ENCODE measurements around the gene RSPO3. TPM values are rescaled to one million over a fixed set of nuclear protein-coding genes. Genes with fewer than 3 reads are reported as not detected.
"Not testable (repeated sequence)": the region's sequence is repeated elsewhere in the genome, so short reads cannot be mapped to it uniquely, and the experiment has no call there.

RSPO3 gene, protein sequence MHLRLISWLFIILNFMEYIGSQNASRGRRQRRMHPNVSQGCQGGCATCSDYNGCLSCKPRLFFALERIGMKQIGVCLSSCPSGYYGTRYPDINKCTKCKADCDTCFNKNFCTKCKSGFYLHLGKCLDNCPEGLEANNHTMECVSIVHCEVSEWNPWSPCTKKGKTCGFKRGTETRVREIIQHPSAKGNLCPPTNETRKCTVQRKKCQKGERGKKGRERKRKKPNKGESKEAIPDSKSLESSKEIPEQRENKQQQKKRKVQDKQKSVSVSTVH
- 3.4 TPM for total RNA-seq

DNA sequence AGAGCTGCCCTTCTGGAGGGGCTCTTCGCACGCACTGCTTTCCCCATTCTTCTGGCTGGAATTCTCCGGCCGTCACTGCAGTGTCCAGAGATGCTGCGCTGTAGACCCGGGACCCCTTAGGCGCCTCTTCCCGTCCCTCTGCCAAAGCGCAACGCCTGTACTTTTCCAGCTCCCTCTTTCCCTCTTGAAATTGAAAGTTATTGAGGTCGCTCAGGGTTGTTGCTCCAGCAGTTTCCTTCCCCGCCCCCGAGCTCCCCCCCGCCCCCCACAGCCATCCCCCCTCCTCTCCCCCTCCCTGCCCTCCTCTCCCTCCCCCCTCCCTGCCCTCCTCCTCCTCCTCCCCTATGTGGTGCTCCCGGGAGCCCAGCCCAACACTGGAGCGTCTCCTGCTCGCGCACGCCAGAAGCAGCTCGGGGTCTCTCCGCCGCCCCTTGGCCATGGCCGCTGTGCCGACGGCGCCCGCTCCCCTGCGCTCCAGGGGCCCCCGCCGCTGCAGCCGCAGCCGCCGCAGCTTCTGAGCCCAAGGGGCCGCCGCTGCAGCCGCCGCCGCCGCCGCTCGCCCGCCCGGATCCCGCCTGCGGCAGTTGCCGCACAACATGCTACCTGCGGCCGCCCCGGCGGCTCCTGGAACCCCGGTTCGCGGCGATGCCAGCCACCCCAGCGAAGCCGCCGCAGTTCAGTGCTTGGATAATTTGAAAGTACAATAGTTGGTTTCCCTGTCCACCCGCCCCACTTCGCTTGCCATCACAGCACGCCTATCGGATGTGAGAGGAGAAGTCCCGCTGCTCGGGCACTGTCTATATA is at the start of gene RSPO3:
RSPO3 (plus strand) TSS at position 374 of the 804 bp plus-strand sequence. CDS start 522 bp downstream, outside the sequence.
- no peak for DNase-seq (ENCODE audit: low spot score)

DNA sequence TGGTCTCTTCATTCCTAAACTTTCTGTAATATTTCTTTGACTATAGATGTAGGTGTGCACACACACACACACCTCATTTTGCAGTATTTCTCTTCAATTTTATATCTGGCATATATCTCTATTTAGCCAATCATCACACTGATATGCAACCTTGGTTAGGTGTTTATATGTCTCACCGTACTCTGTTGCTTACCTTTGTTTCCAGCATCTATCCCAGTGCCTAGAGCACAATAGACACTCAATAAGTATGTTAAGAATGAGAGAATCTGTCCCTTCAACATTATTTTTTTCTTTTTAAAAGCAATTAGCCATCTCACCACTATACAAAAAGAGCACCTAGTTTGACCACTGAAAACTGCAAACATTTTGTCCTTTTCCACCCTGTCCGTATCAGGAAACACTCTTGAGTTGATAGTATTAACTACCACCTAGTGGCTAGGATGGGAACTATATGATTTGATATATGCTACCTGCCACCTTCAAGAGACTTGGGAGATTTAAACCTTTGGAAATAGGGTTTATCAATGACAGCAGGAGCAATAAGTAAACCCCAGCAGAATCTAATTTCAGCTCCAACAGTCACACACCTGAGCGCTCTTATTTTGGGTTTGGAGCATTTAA is 48.7 kb upstream of the RSPO3 start:
- DNase-seq (ENCODE audit: low spot score): no peak

DNA sequence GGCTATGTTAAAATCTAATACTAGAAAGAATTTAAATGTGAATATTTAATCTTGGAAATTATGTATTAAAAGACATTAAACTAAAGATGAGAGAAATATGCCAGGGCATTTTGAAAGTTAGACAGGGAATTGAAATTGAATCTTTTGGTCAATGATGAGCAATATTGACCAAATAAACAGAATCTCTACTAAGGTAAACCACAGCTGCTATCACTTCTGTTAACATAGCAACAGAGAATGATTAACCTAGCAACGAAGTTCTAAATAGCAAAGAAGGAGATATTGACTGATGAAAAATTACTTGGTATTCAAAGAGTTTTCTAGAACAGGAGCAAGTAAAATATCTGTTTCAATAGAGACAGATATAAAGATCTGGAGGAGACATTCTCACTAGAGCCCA is 45.2 kb upstream of the RSPO3 start:
- no peak for DNase-seq (ENCODE audit: low spot score)

DNA sequence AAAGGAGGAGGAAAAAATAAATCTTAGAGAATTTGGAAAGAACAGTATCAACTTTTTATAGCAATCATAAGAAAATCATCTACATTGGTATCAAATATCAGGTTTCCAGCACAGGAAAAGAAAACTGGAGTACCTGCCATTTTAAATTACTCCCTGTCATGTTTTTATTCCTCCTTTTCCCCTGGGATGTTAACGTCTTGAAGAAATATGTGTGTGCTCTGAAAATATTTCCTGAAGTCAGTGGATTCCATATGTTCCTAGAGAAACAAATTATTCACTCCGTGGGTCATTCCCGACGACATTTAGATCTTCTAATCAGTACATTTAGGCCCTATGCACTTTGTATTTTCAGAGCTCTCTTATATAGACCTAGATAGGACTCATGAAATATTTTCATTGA is 42.0 kb upstream of the RSPO3 start:
- DNase-seq (ENCODE audit: low spot score): no peak

DNA sequence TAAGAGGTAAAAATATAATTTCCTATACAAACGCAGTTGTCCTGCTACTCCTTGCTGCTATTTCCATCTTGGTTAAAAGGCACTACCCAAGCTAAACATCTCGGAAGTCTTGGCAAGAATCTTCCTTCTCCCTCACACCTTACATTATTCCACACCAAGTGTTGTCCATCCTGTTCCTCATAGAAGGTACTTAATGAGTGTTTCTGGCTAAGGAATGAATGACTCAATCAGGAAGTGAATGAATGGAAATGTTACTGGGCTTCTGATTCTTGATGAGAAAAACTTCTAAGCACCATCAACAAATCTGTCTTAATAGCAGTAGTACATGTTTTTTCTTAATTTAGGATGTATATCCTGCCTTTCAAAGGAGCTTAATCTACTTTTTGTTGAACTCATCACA is 40.6 kb upstream of the RSPO3 start:
- no peak for DNase-seq (ENCODE audit: low spot score)

DNA sequence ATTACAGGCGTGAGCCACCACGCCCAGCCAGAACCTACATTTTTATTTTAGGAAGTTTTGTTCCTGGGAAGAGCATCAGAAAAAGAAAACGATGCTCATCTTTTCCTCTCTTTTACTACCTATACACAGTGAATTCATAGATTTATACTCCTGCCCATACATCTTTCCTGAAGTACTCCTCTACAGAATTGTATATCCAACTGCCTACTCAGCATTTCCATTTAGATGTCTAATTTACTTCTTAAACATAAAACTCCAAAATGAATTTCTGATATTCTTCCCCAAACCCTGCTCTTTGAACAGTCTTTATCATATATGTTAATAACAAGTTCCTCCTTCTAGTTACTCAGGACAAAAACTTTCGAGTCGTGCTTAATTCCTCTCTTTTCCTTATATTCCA is 39.8 kb upstream of the RSPO3 start:
- DNase-seq (ENCODE audit: low spot score): no peak

DNA sequence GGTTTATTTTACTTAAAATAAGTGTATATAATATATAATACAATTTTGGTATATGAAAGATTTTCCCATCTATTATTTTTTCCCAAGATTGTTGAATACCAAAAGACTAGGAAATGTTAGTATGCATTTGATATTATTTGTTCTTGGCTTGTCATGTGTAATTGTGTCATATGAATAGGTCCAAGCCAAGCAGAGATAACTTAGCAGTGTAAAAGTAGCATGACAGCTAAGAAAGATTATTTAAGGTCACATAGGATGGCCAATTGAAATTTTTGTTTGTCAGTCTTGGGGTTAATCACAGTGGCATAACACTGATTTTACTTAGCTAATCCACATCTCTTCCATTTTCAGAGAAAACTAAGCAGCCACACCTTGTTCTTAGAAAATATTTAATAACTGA is 38.8 kb upstream of the RSPO3 start:
- DNase-seq (ENCODE audit: low spot score): no peak

DNA sequence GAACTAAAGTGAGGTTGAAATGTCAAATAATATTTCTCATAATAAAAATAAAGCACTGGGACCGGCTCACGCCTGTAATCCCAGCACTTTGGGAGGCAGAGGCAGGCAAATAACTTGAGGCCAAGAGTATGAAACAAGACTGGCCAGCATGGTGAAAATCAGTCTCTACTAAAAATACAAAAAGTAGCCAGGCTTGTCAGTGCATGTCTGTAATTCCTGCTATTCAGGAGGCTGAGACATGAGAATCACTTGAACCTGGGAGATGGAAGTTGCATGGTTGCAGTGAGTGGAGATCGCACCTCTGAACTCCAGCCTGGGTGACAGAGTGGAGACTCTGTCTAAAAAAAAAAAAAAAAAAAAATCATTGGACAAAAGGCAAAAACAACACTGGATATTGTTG is 38.4 kb upstream of the RSPO3 start:
- no peak for DNase-seq (ENCODE audit: low spot score)

DNA sequence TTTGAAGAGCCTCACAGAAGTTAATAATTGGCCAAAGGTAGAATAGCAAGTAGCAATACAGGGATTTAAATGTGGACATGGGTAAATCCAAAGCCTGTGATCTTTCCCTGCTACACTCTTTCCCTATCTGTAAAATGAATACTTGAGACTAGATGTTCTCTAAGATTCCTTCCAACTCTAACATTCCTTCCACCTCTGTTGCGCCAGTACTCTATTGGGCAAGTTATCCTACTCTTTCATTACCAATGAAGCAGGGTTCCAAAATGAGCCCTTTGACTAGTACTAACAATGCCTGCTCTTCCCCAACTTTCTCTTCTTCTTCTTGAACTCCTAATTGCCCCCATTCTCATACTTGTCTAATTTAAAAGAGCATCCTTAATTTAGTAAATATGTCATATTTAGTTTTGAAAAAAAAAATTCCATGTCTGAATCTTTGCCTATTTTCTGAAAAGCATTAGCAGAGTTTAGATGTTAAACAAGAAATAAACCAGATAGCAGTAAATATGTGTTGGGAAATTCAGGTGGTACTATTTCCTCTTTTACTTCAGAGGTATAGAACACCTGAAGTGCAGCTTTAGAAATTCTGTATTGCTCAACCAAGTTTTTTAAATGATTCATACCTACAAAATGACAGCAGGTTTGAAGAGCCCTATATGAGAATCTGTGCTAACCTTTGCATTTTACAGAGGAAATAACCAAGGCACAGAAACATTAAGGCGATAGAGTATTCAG is 35.1 kb upstream of the RSPO3 start:
- DNase-seq (ENCODE audit: low spot score): no peak

DNA sequence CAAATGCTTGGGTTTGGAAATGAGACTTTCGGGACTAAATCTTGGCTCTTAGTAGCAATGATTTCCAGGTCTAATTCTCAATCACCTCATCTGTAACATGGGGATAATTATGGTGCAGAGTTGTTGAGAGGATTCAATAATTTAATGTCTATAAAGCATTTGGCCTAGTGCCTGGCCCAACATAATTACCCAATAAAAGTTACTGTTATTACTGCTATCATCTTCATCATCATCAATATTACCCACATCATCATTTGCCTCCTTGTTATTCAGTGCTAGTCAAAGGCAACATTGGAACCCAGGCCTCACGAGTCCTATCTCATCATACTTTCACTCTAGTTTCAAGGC is 34.5 kb upstream of the RSPO3 start:
- DNase-seq (ENCODE audit: low spot score): no peak

DNA sequence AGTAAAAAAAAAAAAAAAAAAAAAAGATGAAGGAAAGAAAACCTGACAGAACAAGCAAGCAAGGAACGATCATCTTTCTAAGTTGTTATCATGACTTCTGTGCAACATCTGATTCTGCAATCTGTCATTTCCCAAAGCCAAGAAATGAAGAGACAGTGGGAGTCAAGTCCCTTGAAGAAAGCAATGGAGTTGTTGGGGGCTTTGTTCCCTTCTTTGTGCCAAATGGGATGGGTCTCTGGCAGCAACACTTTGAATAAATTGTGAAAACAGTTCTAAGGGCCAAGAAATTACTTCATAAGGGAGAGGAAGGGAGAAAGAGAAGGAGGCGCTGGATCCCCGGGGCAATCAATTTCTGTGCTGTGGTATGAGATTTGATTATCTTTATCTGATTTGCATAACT is 33.3 kb upstream of the RSPO3 start:
- no peak for DNase-seq (ENCODE audit: low spot score)

DNA sequence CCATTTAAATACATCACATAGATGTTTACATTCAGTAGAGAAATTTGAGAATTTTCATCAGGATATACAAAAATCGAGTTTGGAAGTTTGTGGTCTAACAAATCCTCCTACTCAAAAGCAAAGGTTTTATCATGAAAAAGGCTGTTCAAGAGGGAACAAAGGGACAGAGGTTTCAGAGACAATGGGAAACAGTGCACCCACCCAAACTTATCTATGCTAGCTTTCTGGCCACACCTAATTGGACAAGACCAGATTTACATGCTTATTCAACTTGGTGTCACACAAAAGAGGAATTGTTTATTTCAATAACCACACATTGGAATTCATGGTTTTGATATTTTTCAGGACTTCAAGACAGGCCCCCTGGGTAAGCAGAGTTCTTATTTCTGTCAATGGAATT is 28.4 kb upstream of the RSPO3 start:
- no peak for DNase-seq (ENCODE audit: low spot score)

DNA sequence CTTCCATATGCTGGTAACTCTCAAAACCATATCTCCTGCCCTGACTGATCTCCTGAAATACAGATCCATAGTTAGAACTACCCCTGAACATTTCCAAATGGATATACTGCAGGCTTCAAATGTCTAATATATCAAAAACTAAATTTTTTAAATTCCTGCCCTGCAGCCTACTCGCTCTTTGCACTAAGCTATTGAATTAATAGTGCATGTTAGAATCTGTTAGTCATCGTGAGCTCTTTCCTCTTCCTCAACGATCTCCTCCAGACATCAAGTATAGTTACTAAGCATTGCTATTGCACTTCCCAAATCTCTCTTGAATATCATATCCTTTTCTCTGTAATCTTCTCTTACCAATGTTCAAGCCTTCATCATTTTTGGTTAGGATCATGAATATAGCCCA is 26.0 kb upstream of the RSPO3 start:
- DNase-seq (ENCODE audit: low spot score): no peak

DNA sequence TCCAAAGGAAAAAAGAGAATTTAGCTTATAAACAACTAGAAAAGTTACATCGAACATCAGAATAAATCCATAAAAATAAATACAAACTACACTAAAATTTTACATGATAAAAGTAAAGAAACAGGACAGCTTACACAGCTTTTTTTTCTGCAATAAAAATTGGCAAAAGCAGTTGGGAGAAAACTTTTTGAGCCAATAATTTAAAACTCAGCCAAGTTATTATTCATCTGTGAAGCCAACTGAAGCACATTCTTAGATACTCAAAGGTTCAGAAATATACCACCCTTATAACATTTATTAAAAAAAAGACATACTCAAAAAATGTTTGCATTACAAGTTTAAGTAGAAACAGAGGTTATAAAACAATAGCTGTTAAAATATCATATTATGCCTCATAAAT is 23.7 kb upstream of the RSPO3 start:
- DNase-seq (ENCODE audit: low spot score): no peak

DNA sequence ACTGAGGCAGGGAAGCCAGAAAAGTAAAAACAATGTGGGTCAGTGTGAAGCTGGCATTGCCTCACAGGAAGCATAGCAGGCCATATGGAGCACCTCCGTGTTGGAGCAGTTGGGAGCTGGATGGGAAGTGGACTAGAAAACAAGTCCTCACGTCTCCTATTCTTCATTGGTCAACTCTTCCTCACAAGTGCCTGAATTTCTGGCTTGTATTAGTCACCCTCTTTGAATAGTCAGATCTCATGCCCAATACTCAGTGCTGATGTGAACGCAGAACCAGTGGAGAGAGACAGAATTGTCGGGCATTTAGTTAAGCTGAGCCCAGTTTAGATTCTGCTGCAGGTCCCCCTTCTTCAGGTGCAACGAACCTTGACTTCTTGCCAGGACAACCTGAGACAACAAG is 22.3 kb upstream of the RSPO3 start:
- DNase-seq (ENCODE audit: low spot score): no peak

DNA sequence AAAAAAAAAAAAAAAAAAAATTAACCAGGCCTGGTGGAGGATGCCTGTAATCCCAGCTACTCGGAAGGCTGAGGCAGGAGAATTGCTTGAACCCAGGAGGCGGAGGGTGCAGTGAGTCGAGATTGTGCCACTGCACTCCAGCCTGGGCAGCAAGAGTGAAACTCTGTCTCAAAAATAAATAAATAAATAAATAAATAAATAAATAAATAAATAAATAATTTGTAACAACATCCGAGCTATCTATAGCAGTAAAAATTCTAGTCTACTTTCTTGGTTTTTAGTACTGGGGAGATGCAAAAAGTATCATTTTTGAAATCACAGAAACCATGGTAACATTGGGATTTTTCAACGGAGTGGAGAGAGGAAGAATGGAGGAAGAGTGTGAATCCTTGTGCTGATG is 21.0 kb upstream of the RSPO3 start:
- DNase-seq (ENCODE audit: low spot score): not testable (repeated sequence)

DNA sequence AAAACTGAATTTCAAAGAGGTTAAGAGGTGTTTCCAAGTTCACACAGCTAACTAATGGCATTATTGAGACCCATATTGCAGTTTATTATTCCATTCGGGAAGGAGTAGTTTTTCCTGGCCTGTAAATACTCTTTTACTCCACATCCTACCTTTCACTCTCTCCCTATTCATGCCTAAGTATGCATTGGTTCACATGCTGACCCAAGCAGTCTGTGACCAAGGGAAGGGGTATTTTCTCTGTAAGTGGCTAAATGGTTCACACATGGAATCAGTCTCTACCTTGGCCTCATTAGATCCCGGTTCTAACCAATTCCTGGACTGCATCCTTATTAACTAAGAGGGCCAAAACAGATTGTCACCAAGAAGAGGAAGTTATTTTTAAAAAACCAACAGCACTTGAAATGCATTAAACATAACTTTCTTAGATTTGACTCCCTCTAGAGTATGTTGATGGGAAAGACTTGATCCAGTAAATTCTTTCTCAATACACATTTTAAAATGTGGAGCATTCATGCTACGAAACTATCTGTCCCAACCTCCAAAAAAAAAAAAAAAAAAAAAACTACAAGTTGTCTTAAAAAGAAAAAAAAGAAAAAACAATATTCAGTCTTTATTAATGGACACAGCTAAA is 17.8 kb upstream of the RSPO3 start:
- DNase-seq (ENCODE audit: low spot score): no peak

DNA sequence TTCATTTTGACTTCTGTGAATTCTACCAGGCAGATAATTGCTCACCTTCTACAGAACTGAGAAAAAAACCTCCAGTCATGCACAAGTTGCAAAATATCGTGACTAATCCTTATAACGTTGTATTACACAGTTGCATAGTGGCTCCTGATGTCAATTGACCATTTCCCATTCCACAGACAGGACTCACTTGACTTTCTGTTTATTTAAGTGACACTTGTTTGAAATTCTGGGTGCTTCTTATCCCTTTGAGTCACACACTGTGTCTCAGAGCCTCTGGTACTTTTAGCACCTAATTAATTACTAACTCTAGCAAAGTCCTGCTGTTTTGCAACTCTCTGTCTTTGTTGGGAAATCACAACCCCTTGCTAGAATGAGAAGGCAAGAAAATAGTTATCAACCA is 16.2 kb upstream of the RSPO3 start:
- DNase-seq (ENCODE audit: low spot score): no peak

DNA sequence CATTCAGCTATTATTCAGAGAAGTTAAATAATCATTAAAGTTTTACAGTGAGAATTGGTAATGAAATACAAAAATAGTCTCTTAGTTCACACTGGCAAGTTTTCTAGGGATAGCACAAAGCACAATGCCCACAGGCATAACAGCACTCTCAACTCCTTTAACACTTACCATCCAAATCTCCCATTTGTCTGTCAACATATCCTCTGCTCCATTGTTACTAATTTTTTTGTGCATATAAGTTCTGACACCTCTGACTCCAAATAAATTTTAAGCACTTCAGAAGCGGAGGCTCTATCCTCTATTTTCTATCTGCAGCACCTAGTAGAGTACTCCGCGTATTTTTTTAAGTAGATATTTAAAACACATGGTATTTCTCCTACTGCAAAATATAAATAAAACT is 15.6 kb upstream of the RSPO3 start:
- no peak for DNase-seq (ENCODE audit: low spot score)

DNA sequence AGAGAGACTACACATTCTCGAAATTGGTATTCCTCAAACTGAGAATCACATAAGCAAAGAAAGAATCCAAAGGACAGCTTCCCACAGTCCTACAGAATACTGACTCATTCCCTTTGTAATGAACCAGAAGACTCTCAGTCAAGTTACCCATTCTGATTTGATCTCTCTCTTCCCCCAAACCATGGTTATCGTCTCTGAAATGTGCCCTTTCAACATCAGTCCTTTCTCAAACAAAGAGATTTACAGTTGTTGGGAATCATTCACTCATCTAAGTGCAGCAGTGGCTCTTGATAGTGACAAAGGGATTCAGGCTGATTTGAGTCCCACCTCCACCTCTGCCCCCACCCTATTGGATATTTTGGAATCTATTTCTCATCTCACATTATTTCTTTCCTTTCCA is 15.0 kb upstream of the RSPO3 start:
- DNase-seq (ENCODE audit: low spot score): no peak

DNA sequence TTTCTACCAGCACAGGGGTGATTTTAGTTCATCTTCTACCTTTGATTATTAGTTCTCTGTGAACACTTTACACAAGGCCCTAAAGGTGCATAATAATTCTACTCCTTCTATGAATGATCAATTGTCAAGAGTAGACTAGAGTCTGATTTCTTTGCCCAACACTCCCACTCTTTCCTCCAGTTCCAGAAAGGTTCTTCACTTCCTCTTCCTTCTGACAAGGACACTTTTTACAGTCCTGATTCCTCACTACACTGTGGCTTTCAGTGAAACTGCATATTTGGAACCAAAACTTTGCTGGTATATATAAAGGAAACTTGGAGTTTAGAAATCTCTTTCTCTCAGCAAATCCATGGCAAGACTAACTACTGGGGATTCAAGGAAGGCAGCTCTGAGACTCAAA is 10.6 kb upstream of the RSPO3 start:
- no peak for DNase-seq (ENCODE audit: low spot score)

DNA sequence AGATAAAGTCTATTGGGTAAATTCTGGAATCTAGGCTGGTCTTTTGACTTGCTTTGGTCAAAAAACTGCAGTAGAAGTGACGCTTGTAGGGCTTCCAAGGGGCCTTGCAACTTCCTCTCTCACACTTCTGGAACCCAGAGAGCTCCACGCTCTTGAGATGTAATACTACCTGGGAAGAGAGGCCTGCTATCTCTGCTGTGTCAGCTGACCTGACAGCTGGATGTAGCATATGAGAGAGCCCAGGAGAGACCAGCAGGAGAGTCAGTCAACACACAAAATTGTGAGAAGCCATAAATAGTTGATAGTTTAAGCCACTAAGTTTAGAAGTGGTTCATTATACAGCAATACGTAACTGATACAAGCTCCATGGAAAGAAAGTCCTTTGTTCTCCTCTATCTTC is 7.8 kb upstream of the RSPO3 start:
- DNase-seq (ENCODE audit: low spot score): no peak
